GM18508 (cell line): ENCODE measurements around the gene UBA52.

Source experiments
- ATAC-seq: cut with Tn5 transposase; IDR thresholded peaks from one replicate; pipeline ENCODE4 v1.9.1; 2021; ENCODE audit warnings: moderate number of reproducible peaks; ENCODE audit not compliant: insufficient read depth, unreplicated experiment

UBA52 gene

DNA sequence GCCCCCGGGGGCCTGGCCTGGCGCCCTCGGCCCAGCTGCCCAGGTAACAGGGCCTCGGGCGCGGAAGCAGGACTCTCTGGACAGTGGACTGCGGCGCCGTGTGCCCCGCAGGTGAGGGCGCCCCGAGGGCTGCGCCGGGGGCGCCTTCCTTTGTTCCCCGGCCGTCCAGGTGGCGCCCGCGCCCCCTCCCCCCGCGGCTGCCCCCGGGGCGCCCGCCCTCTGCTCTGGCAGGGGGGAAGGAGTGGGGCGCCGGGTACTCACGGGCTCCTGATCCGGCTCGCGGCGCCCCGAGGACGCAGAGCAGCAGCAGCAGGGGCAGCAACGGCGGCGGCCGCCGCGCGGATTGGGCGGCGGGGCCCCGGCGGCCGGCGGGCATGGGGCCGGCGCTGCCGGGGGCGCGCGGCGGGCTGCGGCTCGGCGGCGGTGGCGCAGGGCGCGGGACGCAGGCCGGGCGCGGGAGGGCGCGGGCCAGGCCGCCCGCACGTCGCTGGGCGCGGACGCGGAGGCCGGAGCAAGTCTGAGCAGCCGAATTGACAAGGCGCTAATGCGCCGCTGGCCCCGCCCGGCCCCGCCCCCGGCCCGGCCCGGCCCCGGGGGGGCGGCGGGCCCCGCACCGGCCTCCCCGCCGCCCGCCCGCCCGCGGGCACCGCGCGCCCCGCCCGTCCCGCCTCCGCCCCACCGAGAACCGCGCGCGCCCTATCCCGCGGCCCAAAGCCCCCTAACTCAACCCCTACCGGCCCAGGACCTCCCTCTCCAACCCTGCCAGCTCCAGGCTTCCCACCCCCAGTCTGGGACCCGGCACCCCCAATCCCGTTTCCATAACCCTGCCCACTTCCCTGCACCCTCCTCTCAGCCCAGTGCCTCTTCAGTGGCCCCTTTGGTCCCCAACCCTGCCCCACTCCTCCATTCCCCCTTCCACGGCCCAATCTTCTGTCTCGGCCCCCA, 34.9 kb downstream of the UBA52 start, which contains the start of gene CRLF1:
TSS of gene CRLF1 (minus strand) at position 519 of the 945 bp plus-strand sequence. CDS start at position 376, 143 bp downstream.
- ATAC-seq, result no peak

DNA sequence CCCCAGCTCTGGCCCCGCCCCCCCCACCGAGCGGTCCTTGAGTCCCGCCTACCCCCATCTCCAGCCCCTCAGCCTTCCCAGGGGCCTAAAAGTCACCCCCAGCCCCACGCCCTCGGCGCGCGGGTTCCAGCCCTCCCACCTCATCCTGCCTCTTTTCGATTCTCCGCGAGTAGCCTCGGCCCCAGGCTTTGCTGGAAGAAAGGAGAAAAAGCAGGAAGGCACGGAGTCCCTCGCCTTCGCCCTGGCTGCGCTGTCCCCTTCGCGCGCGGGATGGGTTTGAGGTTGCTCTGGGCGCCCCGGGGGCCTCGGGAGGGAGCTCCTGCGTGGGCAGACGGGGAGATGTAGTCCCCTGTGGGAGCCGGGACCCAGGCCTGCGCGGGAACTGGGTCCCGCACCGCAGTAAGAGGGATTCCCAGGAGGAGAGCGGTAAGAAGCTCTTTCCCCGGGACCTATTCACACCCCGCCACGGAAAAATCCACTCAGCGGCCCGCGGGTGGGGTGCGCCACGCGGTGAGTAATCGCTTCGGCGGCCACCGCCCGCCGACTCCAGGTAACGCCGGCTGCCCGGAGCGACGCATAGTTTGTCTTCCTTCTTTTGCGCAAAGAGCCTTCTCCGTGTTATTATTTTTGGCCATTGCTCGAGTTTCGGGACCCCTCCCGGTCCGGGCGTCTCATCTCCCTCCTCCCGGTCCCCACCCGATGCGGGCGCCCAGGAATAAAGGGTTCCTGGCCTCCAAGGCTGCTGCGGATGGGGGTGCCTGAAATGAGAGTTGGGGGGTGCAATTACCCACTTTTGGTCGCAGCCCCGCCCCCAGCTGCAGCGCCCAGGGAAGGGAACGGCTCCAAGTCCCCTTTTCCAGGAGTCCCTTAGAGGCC, 35.8 kb downstream of the UBA52 start:
- ATAC-seq, result no peak

DNA sequence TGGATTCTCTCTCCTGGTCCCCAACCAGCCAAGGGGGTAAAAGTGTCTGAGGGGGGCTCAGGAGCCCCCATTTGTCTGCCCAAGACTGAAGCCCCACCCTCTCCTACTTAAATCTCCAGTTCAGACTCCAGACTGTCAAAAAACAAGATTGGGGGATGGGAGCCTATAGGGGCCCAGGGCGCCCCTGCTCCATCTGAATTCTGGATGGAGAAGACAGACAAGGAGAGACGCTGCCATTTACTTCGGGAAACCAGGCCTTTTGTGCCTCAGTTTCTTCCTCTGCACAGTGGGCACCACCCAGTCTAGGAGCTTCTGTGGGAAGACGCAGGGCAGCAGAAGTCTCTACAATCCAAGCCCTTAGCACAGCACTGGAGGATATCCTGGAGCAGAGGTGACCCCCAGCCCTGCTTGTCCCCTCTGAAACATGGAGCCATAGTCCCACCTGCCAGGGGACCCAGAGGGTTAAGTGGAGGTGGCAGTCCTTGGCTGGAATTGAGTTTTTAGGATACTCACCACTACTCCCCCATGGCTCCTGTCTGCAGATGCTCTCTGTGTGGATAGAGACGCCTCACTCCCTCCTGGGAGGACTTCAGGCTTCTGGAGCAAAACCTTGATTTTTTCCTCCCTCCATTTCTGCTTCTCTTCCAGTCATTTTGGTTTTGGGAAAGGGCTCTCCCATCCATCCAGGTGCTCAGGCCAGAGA, 36.6 kb downstream of the UBA52 start:
- ATAC-seq, result no peak

DNA sequence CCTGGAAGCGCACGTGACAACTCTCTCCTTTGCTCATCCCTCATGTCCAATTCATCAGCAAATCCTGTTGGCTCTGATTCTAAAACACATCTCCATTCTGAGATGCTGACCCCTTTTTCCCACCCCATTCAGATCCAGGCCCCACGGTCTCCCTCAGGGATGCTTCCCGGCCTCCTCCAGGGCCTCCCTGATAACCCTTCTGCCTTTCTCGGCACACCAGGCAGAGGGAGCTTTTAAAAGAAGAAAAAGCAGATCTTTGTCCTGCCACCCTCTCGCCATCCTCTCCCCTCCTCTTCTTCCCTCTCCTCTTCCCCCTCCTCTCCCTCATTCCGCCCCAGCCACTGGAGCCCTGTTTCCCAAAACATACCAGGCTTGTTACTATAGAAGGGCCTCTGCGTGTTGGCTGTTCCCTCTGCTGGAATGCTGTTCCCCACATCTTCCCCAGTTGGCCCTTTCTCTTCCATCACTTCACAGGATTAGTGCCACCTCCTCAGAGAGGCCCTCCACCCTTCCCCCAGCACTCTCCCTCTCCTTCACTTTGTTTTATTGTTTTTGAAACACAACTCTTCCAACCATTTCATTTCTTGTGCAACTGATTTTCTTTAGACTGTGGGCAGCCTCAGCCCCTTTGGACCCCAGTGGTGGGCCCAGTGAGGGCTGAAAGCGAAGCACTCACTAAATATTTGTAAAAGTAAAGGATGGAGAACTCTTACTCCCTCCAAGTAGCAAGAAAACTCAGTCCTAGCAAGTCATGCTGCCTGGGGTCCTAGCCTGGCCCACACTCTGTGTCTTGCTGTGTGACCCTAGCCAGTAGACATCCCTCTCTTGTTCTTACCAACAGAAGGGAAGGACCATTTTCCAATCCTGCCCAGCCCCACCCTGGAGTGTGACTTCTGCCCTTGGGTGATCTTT, 37.4 kb downstream of the UBA52 start:
- no peak for ATAC-seq

DNA sequence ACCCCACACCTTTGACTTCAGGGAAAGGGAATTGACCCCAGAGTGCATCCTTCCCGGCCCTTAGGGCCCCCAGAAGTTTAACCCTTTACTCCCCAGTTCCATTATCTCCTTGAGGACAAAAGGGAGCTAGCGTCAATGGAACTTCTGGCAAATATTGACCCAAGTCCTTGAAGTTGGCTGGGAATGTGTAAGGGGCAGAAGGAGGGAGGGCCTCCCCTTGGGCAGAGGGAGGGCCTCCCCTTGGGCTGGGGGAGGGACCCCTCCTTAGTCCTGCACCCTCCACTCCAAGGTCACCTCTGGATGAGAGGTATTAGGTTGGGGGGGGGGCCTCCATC, 38.0 kb downstream of the UBA52 start:
- ATAC-seq, result no peak

DNA sequence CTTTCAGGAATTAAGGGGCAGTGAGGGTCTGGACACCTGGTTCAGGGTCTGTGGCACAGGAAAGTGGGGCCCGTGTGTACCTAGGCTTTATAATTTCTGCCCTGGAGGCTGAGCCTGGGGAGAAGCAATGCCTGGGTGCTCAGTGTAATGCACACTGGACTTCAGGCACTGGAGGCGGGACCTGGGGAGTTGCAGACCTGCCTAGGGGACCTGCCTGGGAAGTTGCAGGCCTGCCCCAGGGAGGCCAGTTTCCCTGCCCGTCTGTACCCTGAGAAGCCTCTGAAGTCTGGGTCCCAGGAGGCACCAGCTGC, 38.5 kb downstream of the UBA52 start:
- no peak for ATAC-seq

DNA sequence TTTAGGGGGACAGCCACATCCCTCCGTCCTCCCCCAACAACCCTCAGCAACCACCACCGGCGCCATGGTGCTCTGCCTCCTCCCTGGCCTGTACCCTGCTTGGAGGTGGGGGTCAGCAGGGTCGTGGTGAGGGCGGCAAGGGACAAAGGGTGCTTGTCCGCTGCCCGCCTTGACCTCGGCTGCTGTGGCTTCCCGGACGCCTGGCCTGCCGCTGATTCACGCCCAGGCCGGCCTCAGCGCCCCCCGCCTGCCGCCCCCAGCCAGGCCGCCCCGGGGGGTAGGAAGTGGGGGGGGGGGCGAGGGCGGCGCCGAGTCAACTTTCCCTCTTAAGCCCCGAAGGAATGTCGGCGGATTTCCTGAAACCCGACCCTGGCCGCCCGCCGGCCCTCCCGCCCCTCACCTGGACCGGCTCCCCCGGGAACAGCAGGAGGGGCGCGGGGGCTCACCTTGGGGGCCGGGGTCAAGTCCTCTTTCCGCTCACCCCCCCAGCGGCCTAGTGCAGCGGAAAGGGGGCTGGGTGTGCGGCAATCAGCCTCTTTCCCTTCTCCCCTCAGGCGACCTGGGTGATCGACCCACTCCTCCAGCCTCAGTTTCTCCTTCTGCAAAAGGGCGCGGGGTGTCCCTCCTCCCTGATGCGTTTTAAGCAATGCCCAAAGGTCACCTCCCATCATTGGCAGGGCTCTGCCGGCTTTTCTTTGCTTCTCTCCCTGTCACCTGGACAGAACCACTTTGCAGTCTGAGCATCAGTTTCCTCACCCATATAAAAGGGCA, 39.1 kb downstream of the UBA52 start:
- no peak for ATAC-seq

DNA sequence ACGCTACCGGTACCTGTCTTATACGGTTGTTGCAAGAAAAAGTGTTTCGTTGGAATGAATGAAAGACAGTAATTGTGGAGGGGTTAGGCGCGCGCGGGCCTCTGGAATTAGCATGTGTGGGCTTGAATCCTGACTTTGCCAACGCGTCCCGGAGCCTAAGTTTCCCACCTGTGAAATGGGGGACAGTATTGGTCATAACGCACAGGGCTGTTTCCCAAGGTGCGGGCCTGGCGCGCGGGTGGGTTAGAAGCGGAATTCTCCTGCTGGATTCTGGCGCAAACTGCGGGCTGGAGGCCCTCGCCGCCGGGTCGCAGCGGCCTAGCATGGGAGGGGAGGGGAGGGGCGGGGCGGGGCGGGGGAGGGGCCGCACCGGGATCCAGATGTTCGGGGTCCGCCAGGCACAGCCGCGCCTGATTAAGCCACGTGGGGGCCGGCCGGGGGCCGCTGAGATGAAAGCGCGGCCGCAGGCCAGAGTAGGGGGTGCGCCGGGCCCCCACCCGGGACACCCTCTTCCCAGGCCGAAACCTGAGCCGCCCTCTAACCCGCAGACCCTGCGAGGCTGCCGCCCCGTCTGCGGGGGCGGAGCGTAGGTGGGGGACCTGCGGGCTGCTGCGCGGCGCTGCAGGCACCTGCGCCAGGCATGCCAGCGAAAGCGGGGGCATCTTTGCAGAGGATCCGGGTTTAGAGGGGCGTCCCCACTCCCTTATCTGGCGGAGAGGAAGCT, 39.8 kb downstream of the UBA52 start:
- no peak for ATAC-seq

DNA sequence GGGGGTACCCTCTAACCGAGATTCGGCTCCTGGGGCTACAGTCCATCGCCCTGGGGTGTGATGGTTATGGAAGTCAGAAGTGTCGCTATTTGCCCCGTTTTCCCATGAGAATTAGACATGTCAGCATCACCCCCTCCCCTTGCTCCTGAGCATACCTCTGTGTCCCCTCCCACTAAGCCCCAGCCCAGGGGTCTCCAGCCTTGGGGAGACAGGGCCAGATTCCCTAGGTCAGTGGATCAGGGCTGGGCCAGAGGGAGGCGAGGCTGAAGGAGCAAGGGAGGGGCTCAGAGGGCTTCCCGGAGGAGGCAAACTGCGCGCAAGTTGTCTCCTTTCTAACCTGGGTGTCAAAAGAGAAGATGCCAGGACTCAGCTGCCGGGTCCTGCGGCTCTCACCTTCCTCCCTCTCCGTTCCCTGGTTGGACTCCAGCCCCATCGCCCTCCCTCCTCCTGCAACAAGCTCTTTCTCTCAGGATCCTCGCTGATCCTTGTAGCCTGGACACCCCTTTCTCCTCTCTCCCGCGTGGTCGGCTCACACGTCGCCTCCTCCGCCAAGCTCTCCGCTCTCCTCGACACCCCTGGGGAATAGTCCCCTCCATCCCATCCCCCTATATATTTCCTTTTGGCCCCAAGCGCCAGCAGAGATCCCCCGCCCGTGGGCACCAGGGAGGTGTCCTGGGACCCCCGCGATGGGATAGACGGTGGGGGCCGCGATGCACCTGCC, 40.6 kb downstream of the UBA52 start:
- no peak for ATAC-seq

DNA sequence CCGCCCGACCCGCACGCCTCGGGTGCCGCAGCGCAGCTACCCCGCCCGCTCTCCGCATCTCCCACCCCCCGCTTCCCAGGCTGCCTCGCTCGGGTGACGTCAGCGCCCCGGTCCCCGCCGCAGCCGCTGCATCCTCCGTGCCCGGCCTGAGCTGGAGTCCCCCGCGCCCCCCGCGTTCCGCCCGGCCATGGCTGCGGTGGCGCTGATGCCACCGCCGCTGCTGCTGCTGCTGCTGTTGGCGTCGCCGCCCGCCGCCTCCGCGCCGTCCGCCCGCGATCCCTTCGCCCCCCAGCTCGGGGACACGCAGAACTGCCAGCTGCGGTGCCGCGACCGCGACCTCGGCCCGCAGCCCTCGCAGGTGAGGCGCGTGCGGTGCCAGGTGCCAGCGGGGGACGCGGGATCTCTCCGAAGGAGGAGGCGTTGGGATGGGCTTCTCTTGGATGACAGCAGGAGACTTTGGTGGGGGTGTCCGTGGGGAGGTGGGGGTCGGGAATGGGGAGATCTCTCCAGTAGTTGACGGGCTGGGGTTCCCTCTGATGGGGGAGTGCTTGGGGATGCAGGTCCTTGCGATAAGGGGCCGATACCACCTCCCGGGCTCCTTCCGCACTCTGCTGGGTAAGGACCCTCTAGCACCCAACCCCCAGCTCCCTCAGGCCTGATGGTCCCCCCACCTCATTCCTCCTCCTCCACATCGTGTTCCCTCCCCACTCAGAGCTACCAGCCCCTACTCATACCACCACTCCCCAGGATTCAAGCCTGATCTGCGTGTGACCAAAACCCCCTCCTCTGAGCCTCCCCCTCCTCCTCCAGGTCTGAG, 41.3 kb downstream of the UBA52 start, which contains the start of gene TMEM59L:
TSS of gene TMEM59L (plus strand) at position 99 of the 817 bp plus-strand sequence. CDS start at position 188, 89 bp downstream.
- ATAC-seq, result no peak

DNA sequence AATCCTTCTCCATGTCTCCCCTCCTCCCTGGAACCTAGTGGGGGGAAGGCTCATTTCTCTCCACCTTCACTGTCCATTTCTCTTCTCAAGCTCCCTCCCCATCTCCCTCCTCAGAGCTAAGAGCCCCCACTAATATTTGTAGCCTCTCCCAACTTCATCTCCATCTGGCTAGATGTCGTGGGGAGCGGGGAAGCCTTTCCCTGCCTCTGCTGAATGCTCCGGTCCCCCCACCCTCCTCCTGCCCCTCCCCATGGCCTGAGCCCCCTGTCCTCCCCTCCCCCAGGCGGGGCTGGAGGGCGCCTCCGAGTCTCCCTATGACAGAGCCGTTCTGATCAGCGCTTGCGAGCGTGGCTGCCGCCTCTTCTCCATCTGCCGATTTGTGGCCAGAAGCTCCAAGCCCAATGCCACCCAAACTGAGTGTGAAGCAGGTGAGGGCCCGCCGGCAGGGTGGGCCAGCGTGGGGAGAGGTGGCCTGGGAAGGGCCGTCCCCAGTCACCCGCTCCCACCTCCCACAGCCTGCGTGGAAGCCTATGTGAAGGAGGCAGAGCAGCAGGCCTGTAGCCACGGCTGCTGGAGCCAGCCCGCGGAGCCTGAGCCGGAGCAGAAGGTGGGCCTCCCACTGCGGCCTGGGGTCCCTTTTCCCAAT, 42.1 kb downstream of the UBA52 start:
- no peak for ATAC-seq

DNA sequence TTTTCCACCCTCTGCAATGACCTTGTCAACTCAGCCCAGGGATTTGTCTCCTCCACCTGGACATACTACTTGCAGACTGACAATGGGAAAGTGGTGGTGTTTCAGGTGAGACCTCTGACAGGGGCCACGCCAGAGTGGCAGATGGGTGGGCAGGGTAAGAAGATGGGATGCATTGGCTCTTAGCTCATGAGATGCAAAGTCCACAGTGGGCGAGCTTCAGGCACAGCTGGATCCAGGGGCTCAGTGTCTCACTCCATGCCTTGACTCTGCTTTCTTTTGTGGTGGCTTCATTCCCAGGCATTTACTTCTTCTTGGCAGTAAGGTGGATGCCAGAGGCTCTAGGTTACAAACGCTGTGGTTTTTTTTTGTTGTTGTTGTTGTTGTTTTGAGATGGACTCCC, 44.4 kb downstream of the UBA52 start:
- no peak for ATAC-seq

DNA sequence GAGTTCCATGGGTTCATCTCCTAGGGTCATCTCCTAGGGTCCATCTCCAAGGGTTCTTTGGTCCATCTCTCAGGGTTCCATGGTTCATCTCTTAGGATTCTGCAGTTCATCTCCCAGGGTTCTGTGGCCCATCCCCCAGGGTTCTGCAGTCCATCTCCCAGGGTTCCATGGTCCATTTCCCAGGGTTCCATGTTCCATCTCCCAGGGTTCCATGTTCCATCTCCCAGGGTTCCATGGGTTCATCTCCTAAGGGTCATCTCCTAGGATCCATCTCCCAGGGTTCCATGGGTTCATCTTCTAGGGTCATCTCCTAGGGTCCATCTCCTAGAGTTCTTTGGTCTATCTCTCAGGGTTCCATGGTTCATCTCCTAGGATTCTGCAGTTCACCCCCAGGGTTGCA, 45.9 kb downstream of the UBA52 start:
- no peak for ATAC-seq

DNA sequence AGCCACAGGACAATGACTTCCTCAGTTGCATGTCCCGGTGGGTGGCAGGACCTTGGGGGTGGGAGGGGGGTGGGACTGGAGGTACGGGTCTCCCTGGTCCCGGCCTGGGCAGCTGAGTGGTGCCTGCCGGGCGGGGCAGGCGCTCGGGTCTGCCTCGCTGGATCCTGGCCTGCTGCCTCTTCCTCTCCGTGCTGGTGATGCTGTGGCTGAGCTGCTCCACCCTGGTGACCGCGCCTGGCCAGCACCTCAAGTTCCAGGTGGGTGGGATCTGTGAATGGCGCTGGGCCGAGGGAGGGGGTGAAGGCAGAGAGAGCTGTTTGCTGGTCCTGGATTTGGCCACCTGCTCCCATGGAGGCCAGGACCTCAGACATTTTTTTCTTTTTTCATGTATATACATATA, 46.6 kb downstream of the UBA52 start:
- ATAC-seq, result no peak

DNA sequence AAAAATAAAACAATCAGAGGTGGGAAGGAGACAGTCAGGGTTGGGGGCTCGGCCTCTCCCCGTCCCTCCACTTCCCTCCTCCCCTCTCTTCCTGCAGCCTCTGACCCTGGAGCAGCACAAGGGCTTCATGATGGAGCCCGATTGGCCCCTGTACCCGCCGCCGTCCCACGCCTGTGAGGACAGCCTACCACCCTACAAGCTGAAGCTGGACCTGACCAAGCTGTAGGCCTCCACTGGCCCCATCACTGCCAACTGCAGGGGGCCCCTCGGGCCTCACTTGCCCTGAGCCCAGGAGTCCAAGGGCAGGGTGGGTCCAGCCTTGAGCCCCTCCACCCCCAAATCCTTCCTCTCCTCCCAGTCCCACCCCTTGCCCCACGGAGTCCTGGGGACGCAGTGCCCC, 48.7 kb downstream of the UBA52 start:
- no peak for ATAC-seq

DNA sequence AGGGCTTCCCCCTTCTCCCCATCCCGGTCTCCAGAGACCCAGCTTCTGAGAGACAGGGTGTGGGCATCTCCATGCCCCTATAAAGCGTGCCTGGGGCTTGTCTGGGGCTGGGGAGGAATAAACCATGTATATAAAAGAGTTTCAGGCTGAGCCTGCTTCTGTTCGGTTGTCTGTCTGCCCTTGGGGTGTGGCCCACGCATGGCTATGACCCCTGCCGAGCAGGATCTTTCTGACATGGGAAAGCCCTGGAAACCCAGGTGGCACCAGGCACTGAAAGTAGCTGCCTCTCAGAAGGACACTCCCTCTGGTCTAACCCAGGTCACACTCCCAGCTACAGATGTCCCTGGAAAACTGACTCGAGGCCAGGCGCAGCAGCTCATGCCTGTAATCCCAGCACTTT, 49.2 kb downstream of the UBA52 start:
- no peak for ATAC-seq
